K562 (cell line): ENCODE measurements around the gene MTHFS. TPM values are rescaled to one million over a fixed set of nuclear protein-coding genes. Genes with fewer than 3 reads are reported as not detected.
A peak's percentile ranks its signal among the peaks of the same experiment; 100 is the strongest.

Source experiments
- CEBPG ChIP-seq, 3 experiments: fragments of 200-800 bp in 1 of 3; sonication (Bioruptor generic) in 1 of 3; sonication (generic) in 1 of 3; formaldehyde crosslinking in 1 of 3; IDR thresholded peaks in 2 of 3; conservative IDR thresholded peaks in 1 of 3; 2 replicates each; pipeline versions ENCODE4 v1.6.1 to v1.8.0; 2016 to 2022; ENCODE audit warnings: missing compliant biosample characterization in 2 of 3, missing genetic modification characterization in 2 of 3, mild to moderate bottlenecking in 1 of 3, missing genetic modification reagents in 1 of 3
- CTBP1 ChIP-seq: fragments of 450-650 bp; IDR thresholded peaks from 2 replicates; pipeline ENCODE4 v1.6.1; 2016; ENCODE audit warnings: borderline replicate concordance
- DEAF1 ChIP-seq: fragments of 450-650 bp; formaldehyde crosslinking; IDR thresholded peaks from 2 replicates; pipeline ENCODE4 v1.4.0; 2020; ENCODE audit warnings: mild to moderate bottlenecking, moderate library complexity
- EP400 ChIP-seq: fragments of 450-650 bp; IDR thresholded peaks from 2 replicates; pipeline ENCODE4 v1.6.1; 2017; ENCODE audit warnings: antibody characterized with exemption, mild to moderate bottlenecking, moderate library complexity
- HCFC1 ChIP-seq: IDR thresholded peaks from 2 replicates; pipeline ENCODE4 v1.6.1; 2012; ENCODE audit warnings: low read depth, low read length, improper control_type of control experiment
- MCM2 ChIP-seq: fragments of 450-650 bp; IDR thresholded peaks from 2 replicates; pipeline ENCODE4 v1.6.1; 2017; ENCODE audit warnings: low read depth, mild to moderate bottlenecking
- SMAD3 ChIP-seq: fragments of 450-650 bp; formaldehyde crosslinking; conservative IDR thresholded peaks from 2 replicates; pipeline ENCODE4 v1.4.0; 2020; ENCODE audit warnings: mild to moderate bottlenecking
- SMC3 ChIP-seq: conservative IDR thresholded peaks from 2 replicates; pipeline ENCODE4 v1.6.1; 2011; ENCODE audit warnings: low read depth, low read length, improper control_type of control experiment; ENCODE audit not compliant: insufficient read depth
- TARDBP ChIP-seq: fragments of 450-650 bp; IDR thresholded peaks from 2 replicates; pipeline ENCODE4 v1.6.1; 2016
- TBL1XR1 ChIP-seq, 2 experiments: IDR thresholded peaks; 2 replicates each; pipeline ENCODE4 v1.6.1; 2012; ENCODE audit warnings: improper control_type of control experiment in 2 of 2, low read length in 2 of 2, mild to moderate bottlenecking in 1 of 2
- TCF3 ChIP-seq: sonication (generic); formaldehyde crosslinking; IDR thresholded peaks from 2 replicates; pipeline ENCODE4 v1.4.0; 2020; ENCODE audit warnings: mild to moderate bottlenecking, missing genetic modification reagents
- ZBTB2 ChIP-seq: fragments of 450-650 bp; IDR thresholded peaks from 2 replicates; pipeline ENCODE4 v1.6.1; 2016; ENCODE audit warnings: antibody characterized with exemption
- ZNF354B ChIP-seq: fragments of 250-450 bp; sonication (Bioruptor Pico); IDR thresholded peaks from 2 replicates; pipeline ENCODE4 v1.4.0; 2020
- polyA plus RNA-seq, 8 experiments: library from polyadenylated mRNA; depleted of rRNA in 4 of 8; stranded (reverse) in 5 of 8; unstranded in 3 of 8; fragments of >200 nt; fragmentation: Nextera tagmentation in 2 of 8; fragmentation: Illumina TruSeq in 1 of 8; extraction: Ambion mirVana in 2 of 8; extraction: Trizol in 1 of 8; gene quantifications; 2 replicates each; pipeline versions ENCODE4 v1.2.1 to v1.2.3, GENCODE V29; 2011 to 2014; ENCODE audit warnings: inconsistent platforms in 1 of 8, missing spikeins in 1 of 8
- total RNA-seq, 7 experiments: library from RNA; depleted of rRNA in 6 of 7; stranded (reverse); fragments of >200 nt in 6 of 7; fragmentation: Illumina TruSeq in 2 of 7; extraction: Trizol in 2 of 7; gene quantifications; 2 replicates each; pipeline versions ENCODE4 v1.2.1 to v1.2.3, GENCODE V29; 2011 to 2021; ENCODE audit warnings: low replicate concordance in 1 of 7
- TF ChIP-seq, protein P1 (sequence below): fragments of 450-650 bp; IDR thresholded peaks from one replicate; pipeline ENCODE4 v1.6.1; 2018; ENCODE audit warnings: mild to moderate bottlenecking, moderate library complexity; ENCODE audit not compliant: partially characterized antibody
- TF ChIP-seq, protein P2 (sequence below), 2 experiments: fragments of 450-650 bp; conservative IDR thresholded peaks; 2 replicates each; pipeline ENCODE4 v1.6.1; 2017; ENCODE audit warnings: mild to moderate bottlenecking in 2 of 2, moderate library complexity in 2 of 2
- TF ChIP-seq, protein P3 (sequence below): IDR thresholded peaks from 2 replicates; pipeline ENCODE4 v1.6.1; 2012; ENCODE audit warnings: low read depth, low read length, improper control_type of control experiment, borderline replicate concordance
- TF ChIP-seq, protein P4 (sequence below): sonication (generic); formaldehyde crosslinking; IDR thresholded peaks from 2 replicates; pipeline ENCODE4 v1.8.0; 2022; ENCODE audit warnings: missing genetic modification reagents, mild to moderate bottlenecking, moderate library complexity, borderline replicate concordance

MTHFS gene
- total and polyA plus RNA-seq, 9 of the 15 experiments (the other 6 are each of a cell fraction or from before 2014, with no cell fraction given), result 17.8 to 79.3 (median 41.7) TPM

DNA sequence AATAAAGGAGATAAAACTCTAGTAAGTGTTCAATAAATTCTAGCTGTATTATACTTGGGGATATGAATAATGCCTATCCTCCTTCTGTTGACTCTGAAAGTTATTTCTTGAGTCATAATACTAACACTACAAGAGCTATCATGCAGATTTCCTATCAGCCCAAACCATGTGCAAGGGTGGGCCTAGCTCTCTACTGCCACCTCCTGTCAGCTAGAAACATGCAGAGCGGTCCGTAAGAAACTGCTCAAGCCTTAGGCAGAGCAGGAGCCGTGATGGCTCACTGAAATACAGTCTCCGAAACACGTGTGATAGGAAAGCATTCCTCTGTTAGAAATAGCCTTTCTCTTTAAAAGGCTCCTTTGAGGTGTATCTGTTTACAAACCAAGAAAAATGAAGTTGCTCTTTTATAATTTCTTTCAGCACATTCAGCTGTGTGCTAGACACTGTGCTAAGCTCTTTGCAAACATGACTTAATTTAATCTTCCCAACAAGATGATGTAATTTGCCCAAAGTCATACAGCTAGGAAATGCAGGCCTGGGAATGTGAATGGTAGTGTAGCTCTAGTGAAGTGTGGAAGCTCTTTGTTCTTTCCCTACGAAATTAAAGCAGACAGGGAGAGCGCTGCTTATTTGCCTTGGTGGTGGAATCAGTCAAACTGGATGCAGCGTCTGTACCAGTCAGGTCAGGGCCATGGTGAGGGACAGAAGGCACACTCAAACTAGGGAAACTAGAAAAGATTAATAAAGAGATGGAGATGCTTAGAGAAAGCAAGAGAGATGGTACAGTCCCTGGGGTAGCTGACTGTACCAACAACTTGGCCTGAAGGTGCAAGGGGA is 43.1 kb downstream of the MTHFS start (continued):
- TF ChIP-seq, protein P1, sequence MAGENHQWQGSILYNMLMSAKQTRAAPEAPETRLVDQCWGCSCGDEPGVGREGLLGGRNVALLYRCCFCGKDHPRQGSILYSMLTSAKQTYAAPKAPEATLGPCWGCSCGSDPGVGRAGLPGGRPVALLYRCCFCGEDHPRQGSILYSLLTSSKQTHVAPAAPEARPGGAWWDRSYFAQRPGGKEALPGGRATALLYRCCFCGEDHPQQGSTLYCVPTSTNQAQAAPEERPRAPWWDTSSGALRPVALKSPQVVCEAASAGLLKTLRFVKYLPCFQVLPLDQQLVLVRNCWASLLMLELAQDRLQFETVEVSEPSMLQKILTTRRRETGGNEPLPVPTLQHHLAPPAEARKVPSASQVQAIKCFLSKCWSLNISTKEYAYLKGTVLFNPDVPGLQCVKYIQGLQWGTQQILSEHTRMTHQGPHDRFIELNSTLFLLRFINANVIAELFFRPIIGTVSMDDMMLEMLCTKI, result no peak
- TF ChIP-seq TARDBP, result no peak
- TF ChIP-seq CTBP1, result peak; percentile 31; the same call in 1 of the 2 replicates
- TF ChIP-seq CEBPG (CRISPR knock-in tag; IDR thresholded peaks at IDR 0.05), result no peak
- peak in 1 of 2 experiments; percentile 70; a peak in 2 of 4 replicates for TF ChIP-seq CEBPG (tag; conservative IDR thresholded peaks at IDR 0.05 in 1 of 2, IDR thresholded peaks at IDR 0.05 in 1 of 2)
- TF ChIP-seq TBL1XR1 (IDR thresholded peaks at IDR 0.05; ENCODE audit: low read length in 2 of 2), result 0 out of 4 replicates have a peak, but pooled peaks of 1 of the 2 experiments have one; percentile 32
- TF ChIP-seq, protein P2, sequence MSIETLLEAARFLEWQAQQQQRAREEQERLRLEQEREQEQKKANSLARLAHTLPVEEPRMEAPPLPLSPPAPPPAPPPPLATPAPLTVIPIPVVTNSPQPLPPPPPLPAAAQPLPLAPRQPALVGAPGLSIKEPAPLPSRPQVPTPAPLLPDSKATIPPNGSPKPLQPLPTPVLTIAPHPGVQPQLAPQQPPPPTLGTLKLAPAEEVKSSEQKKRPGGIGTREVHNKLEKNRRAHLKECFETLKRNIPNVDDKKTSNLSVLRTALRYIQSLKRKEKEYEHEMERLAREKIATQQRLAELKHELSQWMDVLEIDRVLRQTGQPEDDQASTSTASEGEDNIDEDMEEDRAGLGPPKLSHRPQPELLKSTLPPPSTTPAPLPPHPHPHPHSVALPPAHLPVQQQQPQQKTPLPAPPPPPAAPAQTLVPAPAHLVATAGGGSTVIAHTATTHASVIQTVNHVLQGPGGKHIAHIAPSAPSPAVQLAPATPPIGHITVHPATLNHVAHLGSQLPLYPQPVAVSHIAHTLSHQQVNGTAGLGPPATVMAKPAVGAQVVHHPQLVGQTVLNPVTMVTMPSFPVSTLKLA (conservative IDR thresholded peaks at IDR 0.05), result peak; percentile 71 to 80
- peak; percentile 78 for TF ChIP-seq TCF3
- TF ChIP-seq SMC3, result peak; percentile 86
- no peak for TF ChIP-seq HCFC1
- TF ChIP-seq MCM2, result no peak
- no peak for TF ChIP-seq ZBTB2
- TF ChIP-seq DEAF1 (CRISPR knock-in tag), result peak; percentile 35; the same call in 1 of the 2 replicates
- TF ChIP-seq, protein P3, sequence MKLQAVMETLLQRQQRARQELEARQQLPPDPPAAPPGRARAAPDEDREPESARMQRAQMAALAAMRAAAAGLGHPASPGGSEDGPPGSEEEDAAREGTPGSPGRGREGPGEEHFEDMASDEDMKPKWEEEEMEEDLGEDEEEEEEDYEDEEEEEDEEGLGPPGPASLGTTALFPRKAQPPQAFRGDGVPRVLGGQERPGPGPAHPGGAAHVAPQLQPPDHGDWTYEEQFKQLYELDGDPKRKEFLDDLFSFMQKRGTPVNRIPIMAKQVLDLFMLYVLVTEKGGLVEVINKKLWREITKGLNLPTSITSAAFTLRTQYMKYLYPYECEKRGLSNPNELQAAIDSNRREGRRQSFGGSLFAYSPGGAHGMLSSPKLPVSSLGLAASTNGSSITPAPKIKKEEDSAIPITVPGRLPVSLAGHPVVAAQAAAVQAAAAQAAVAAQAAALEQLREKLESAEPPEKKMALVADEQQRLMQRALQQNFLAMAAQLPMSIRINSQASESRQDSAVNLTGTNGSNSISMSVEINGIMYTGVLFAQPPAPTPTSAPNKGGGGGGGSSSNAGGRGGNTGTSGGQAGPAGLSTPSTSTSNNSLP, result peak; percentile 90
- TF ChIP-seq, protein P4, sequence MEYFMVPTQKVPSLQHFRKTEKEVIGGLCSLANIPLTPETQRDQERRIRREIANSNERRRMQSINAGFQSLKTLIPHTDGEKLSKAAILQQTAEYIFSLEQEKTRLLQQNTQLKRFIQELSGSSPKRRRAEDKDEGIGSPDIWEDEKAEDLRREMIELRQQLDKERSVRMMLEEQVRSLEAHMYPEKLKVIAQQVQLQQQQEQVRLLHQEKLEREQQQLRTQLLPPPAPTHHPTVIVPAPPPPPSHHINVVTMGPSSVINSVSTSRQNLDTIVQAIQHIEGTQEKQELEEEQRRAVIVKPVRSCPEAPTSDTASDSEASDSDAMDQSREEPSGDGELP (CRISPR knock-in tag), result peak; percentile 57; the same call in 1 of the 2 replicates
- TF ChIP-seq ZNF354B (CRISPR knock-in tag), result no peak
- TF ChIP-seq SMAD3, result no peak
- peak; percentile 60 for TF ChIP-seq EP400
